ENCODE measurements around the gene REST. TPM values are rescaled to one million over a fixed set of nuclear protein-coding genes. Genes with fewer than 3 reads are reported as not detected.

Gene REST
- total and polyA plus RNA-seq, 9 of the 15 experiments (the other 6 are each of a cell fraction or from before 2014, with no cell fraction given), result 2.9 to 24.0 (median 19.2) TPM

DNA sequence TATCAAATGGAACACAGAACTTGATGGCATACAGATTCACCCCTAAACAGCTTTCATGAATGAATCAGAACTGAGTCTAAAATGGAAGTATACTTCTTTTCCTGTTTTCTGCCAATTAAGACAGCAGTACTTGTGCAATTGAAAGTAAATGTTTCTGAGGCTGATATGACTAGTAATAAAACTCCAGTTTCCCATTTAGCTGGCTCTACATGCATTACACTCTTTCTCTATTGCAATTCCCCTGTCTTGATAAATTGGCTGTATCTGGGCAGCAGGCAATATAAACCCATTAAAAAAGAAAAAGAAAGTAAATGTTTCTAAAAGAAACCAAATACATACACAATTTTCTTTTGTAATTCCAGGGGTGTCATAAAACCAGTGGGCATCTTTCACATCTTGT, 65.1 kb downstream of the REST start:
- Histone ChIP-seq H3K9ac (ENCODE audit: insufficient read depth in 1 of 2, low read depth in 2 of 2, low read length in 2 of 2) (no peak overlapping the region), H3K79me2 (ENCODE audit: control insufficient read depth, insufficient read depth, low read length) (peaks cover 41% of the 10 kb centered on the region), H3K36me3 (ENCODE audit: control insufficient read depth, insufficient read depth, low read length) (peaks cover 69% of the 10 kb centered on the region), H3K4me3 (no peak overlapping the region), H4K20me1 (replicated peaks; ENCODE audit: control insufficient read depth, insufficient read depth, low read length) (peaks cover 10% of the 10 kb centered on the region), H3K27me3 (ENCODE audit: control insufficient read depth in 2 of 2, insufficient read depth in 2 of 2, low read length in 2 of 2) (no peaks in the 10 kb centered on the region), H3K27ac (ENCODE audit: extremely low read depth, low read depth, low read length) (no peak overlapping the region), H3K4me2 (ENCODE audit: insufficient read depth, low read length) (no peak overlapping the region), H2AFZ (ENCODE audit: low read depth, low read length) (no peak overlapping the region), H3K4me1 (replicated peaks in 1 of 2; ENCODE audit: control insufficient read depth in 2 of 2, insufficient read depth in 2 of 2, low read length in 2 of 2) (peaks cover 5 to 16% of the 10 kb centered on the region in 2 experiments; a peak in 4 of 5 replicates), H3K9me1 (ENCODE audit: control insufficient read depth, insufficient read depth, low read length) (no peaks in the 10 kb centered on the region), H3K9me3 (replicated peaks; ENCODE audit: control insufficient read depth, insufficient read depth, low read depth, low read length) (no peaks in the 10 kb centered on the region; the same call in 1 of the 2 replicates)
- intact Hi-C loops (cut with micrococcal nuclease) (no loop called here), in situ Hi-C loops (cut with MboI) (no loop called here)
- TF ChIP-seq CBX3 (IDR thresholded peaks at IDR 0.05; ENCODE audit: borderline replicate concordance in 1 of 2, low read length in 2 of 2) (peak in 1 of 2 experiments; percentile 47; a peak in 1 of 3 replicates), STAT5B (CRISPR knock-in tag; IDR thresholded peaks at IDR 0.05) (no peak), TRIM28 (IDR thresholded peaks at IDR 0.05) (0 out of 2 replicates have a peak, but pooled peaks have one; percentile 25)
- TF ChIP-seq, protein P1, sequence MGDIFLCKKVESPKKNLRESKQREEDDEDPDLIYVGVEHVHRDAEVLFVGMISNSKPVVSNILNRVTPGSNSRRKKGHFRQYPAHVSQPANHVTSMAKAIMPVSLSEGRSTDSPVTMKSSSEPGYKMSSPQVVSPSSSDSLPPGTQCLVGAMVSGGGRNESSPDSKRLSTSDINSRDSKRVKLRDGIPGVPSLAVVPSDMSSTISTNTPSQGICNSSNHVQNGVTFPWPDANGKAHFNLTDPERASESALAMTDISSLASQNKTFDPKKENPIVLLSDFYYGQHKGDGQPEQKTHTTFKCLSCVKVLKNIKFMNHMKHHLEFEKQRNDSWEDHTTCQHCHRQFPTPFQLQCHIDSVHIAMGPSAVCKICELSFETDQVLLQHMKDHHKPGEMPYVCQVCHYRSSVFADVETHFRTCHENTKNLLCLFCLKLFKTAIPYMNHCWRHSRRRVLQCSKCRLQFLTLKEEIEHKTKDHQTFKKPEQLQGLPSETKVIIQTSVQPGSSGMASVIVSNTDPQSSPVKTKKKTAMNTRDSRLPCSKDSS (IDR thresholded peaks at IDR 0.05; ENCODE audit: low read depth, partially characterized antibody), result peak; percentile 24
- no TSS peak for BruUV-seq (replicated peaks)
- no peak for DNase-seq (ENCODE audit: extremely low read depth in 1 of 4, low spot score in 3 of 4)
- ATAC-seq, result no peak
- ChIA-PET POLR2A (no interaction called here), CTCF (ENCODE audit: low intra/inter-chr PET ratio) (no interaction called here)
- no peak for FAIRE-seq

DNA sequence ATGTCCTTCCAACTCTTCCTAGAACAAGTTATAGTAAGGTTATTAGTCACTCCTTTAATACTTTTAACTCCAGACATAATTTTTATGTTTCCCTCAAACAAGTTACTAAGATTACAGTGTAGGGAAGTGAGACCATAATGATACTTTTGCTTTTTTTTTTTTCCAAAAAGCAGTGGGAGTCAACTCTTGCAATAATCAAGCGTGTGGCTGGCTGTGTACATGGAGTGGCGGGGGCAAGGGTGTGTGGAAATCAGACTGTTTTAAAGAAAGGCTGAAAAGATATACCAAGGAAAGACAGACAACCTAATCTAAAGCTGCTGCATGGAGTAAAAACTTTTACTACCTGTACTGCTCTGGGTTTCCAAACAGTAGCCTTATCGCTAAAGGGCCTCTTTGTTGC, 65.6 kb downstream of the REST start:
- ChIA-PET CTCF (ENCODE audit: low intra/inter-chr PET ratio) (no interaction called here), POLR2A (interaction anchor here (1.5 kb wide), 1 partner anchor 27 kb away, joined by 3 read pairs; no protein-coding TSS in a partner anchor)
- Histone ChIP-seq H4K20me1 (replicated peaks; ENCODE audit: control insufficient read depth, insufficient read depth, low read length) (peaks cover 10% of the 10 kb centered on the region), H3K9me3 (replicated peaks; ENCODE audit: control insufficient read depth, insufficient read depth, low read depth, low read length) (no peaks in the 10 kb centered on the region; the same call in 1 of the 2 replicates), H3K9me1 (ENCODE audit: control insufficient read depth, insufficient read depth, low read length) (no peaks in the 10 kb centered on the region), H3K36me3 (ENCODE audit: control insufficient read depth, insufficient read depth, low read length) (peaks cover 63% of the 10 kb centered on the region), H3K9ac (ENCODE audit: insufficient read depth in 1 of 2, low read depth in 2 of 2, low read length in 2 of 2) (no peak overlapping the region), H3K27me3 (ENCODE audit: control insufficient read depth in 2 of 2, insufficient read depth in 2 of 2, low read length in 2 of 2) (no peaks in the 10 kb centered on the region), H3K4me3 (no peak overlapping the region), H3K4me2 (ENCODE audit: insufficient read depth, low read length) (no peak overlapping the region), H2AFZ (ENCODE audit: low read depth, low read length) (no peak overlapping the region), H3K27ac (ENCODE audit: extremely low read depth, low read depth, low read length) (no peak overlapping the region), H3K4me1 (replicated peaks in 1 of 2; ENCODE audit: control insufficient read depth in 2 of 2, insufficient read depth in 2 of 2, low read length in 2 of 2) (peaks cover 5 to 16% of the 10 kb centered on the region in 2 experiments; a peak in 4 of 5 replicates), H3K79me2 (ENCODE audit: control insufficient read depth, insufficient read depth, low read length) (peaks cover 41% of the 10 kb centered on the region)
- intact Hi-C loops (cut with micrococcal nuclease) (no loop called here), in situ Hi-C loops (cut with MboI) (no loop called here)
- ATAC-seq, result no peak
- WGBS (ENCODE audit: insufficient coverage, low coverage, missing lambda C conversion rate), result 79% methylated on average over 1 of the region's 3 CpGs
- no TSS peak for BruUV-seq (replicated peaks)
- FAIRE-seq, result no peak
- DNase-seq (ENCODE audit: extremely low read depth in 1 of 4, low spot score in 3 of 4), result no peak
- TF ChIP-seq, protein P2, sequence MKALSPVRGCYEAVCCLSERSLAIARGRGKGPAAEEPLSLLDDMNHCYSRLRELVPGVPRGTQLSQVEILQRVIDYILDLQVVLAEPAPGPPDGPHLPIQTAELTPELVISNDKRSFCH (CRISPR knock-in tag; IDR thresholded peaks at IDR 0.05), result no peak
- TF ChIP-seq, protein P2 (tag; IDR thresholded peaks at IDR 0.05), result no peak
- TF ChIP-seq YY1 (IDR thresholded peaks at IDR 0.05; ENCODE audit: borderline replicate concordance in 1 of 3, control insufficient read depth in 1 of 3, extremely low read depth in 1 of 3, insufficient read depth in 3 of 3, insufficient read length in 1 of 3, insufficient replicate concordance in 2 of 3, low read depth in 1 of 3, low read length in 2 of 3), result no peak
- TF ChIP-seq NCOA6 (IDR thresholded peaks at IDR 0.05), result no peak
- TF ChIP-seq, protein P3, sequence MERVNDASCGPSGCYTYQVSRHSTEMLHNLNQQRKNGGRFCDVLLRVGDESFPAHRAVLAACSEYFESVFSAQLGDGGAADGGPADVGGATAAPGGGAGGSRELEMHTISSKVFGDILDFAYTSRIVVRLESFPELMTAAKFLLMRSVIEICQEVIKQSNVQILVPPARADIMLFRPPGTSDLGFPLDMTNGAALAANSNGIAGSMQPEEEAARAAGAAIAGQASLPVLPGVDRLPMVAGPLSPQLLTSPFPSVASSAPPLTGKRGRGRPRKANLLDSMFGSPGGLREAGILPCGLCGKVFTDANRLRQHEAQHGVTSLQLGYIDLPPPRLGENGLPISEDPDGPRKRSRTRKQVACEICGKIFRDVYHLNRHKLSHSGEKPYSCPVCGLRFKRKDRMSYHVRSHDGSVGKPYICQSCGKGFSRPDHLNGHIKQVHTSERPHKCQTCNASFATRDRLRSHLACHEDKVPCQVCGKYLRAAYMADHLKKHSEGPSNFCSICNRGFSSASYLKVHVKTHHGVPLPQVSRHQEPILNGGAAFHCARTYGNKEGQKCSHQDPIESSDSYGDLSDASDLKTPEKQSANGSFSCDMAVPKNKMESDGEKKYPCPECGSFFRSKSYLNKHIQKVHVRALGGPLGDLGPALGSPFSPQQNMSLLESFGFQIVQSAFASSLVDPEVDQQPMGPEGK (CRISPR knock-in tag; IDR thresholded peaks at IDR 0.05; ENCODE audit: borderline replicate concordance), result no peak
- TF ChIP-seq PYGO2 (tag; IDR thresholded peaks at IDR 0.05), result no peak
- TF ChIP-seq ZNF431 (CRISPR knock-in tag; IDR thresholded peaks at IDR 0.05), result no peak
- no peak for TF ChIP-seq KLF10 (CRISPR knock-in tag; IDR thresholded peaks at IDR 0.05)

Data from K562 (cell line).